22Rv1 (cell line): ENCODE measurements around the gene TRAPPC6A.

Experiments used
- H3K27ac ChIP-seq: fragments of 450-650 bp; 2 replicates; pipeline ENCODE4 v1.5.1; 2017
- ZFX ChIP-seq: fragments of 450-650 bp; IDR thresholded peaks from 2 replicates; pipeline ENCODE4 v1.6.1; 2017; ENCODE audit warnings: antibody characterized with exemption, borderline replicate concordance
- TF ChIP-seq, protein P1 (sequence below): fragments of 450-650 bp; IDR thresholded peaks from 2 replicates; pipeline ENCODE4 v1.5.1; 2017; ENCODE audit warnings: mild to moderate bottlenecking

TRAPPC6A gene

DNA sequence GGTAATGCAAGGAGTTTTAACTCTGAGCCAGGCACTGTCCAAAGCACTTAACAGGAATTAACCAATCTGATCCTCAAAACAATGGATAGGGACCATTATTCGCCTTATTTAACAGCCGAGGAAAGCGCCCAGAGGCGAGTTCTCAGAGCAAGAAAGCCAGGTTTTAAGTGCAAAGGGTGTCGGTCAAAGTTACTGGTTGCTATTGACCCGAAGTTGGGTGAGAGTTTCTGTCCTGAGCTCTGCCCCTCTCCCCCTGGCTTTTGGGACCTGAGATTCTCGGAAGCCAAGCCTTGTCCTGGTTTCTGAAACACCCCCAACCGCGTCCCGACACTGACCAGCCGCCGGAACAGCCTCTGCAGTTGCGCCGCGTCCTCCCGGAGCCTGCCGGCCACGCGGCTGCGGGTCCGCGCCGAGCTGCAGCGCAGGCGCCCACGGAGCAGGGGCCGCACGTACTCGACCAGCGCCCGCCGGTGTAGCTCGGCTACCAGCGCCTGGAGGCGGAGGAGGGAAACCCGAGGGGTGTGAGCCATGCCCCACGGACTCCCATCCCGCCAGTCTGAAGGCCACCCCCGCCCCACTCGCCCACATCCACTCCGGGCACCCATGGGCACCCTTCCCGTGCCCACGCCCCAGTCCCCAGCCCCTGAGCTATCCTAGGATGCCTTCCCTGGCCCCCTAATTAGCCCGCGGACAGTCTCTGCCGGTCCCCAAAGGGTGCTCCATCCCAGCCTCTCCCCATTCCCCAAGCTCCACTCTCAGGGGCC lies 39.3 kb upstream of the TRAPPC6A start:
- H3K27ac ChIP-seq: no peak overlapping the region
- TF ChIP-seq, protein P1, sequence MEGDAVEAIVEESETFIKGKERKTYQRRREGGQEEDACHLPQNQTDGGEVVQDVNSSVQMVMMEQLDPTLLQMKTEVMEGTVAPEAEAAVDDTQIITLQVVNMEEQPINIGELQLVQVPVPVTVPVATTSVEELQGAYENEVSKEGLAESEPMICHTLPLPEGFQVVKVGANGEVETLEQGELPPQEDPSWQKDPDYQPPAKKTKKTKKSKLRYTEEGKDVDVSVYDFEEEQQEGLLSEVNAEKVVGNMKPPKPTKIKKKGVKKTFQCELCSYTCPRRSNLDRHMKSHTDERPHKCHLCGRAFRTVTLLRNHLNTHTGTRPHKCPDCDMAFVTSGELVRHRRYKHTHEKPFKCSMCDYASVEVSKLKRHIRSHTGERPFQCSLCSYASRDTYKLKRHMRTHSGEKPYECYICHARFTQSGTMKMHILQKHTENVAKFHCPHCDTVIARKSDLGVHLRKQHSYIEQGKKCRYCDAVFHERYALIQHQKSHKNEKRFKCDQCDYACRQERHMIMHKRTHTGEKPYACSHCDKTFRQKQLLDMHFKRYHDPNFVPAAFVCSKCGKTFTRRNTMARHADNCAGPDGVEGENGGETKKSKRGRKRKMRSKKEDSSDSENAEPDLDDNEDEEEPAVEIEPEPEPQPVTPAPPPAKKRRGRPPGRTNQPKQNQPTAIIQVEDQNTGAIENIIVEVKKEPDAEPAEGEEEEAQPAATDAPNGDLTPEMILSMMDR: no peak
- TF ChIP-seq ZFX: no peak

DNA sequence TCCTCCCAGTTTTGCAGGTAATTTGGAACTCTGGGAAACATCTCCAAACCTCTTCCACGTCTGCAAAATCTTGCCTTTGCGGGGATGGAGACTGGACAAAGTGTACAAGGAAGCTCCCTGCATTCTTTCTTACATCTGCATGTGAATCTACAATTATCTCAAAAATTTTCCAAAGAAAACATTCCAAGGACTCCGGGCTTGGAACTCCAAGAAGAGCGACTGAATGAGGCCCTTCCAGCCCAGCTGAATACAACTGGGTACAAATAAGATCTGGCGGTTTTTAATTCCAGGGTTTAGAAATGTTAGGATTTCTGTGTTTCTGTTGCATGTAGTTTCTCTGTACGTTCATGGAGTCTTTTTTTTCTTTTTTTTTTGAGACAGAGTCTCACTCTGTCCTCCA lies 38.6 kb upstream of the TRAPPC6A start:
- TF ChIP-seq, protein P1: no peak
- TF ChIP-seq ZFX: no peak

DNA sequence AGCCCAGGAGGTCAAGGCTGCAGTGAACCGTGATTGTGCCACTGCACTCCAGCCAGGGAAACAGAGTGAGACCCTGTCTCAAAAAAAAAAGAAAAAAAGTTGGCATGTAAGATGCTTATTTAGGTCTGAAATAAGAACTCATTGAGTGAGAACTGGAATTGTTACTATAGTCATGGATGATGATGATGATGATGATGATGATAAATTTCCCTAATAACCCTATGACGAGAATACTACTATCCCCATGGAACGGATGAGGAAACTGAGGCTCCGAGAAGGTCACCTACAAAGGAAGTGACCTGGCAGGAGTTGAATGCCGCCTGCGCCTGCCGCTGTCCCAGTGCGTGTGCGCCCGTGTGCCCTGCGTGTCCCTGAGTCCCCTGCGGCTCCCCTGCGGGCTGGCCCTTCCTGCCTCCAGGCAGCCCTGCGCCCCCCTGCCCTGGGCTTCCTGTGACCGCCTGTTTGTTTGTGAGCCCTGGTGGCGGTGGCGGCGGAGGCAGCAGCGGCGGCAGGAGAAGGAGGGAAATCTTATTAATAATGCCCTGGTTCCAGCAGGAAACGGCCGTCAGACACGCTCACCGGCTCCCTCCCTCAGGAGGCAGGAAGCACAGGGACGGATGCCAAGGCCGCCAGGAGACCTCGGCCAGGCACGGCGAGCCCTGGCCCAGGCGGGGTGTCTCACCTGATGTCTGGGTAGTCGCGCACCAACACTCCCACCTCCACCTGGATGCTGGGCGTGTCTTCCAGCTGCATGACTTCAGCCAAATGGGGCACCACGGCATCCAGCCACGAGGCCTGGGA lies 37.6 kb upstream of the TRAPPC6A start:
- H3K27ac ChIP-seq: no peak overlapping the region
- TF ChIP-seq ZFX: no peak
- TF ChIP-seq, protein P1: no peak

More for the DNA sequence above, 38.6 kb upstream of the TRAPPC6A start:
- H3K27ac ChIP-seq: no peak overlapping the region

DNA sequence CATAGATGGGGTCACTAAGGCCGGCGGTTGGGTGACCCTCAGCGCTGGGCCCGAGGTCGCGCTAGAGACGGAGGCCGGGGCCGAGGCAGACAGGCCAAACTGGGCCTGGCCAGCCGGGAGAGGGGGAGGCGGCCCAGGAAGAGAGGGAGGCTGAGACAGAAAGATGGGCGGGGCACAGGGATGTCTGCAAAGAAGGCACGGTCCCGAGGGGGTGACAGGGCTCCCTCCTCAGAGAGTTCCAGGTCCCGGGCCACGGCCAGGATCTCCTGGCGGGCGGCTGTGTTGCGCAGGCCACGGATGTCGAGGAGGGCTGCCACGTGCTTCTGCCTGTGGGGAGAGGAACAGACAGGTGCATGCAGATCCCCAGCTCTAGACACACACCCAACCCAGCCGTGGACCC lies 35.0 kb upstream of the TRAPPC6A start:
- TF ChIP-seq ZFX: no peak
- TF ChIP-seq, protein P1: no peak
- H3K27ac ChIP-seq: no peak overlapping the region

DNA sequence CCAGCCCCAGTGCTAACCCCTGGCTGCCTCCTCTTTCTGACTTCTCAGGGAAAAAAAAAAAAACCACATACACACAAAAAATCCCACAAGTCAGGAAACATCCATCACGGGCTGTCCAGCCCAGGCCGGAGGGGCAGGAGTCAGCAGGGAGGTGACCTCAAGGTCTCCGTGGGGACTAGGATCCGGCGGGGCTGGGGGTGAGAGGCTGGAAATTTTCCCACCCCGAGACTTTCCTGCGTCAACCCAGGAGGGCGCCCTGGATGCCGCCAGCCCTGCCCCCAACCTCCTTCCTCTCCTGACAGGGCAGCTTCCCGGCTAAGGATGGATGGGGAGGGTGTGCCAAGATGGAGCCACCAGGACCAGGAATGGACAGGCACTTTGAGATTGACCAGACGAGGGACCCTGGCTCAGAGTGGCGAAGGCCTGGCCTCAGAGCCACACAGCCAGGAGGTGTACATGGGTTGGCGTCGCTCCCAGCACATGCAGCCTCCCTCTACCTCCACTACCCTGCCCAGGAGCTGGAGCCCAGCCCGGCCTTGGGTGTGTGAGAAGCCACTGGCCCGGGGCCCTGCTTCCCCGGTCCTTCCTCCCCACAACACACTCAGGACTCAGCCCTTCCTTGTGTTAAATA lies 33.8 kb upstream of the TRAPPC6A start:
- no peak overlapping the region for H3K27ac ChIP-seq
- TF ChIP-seq, protein P1: no peak
- TF ChIP-seq ZFX: no peak

DNA sequence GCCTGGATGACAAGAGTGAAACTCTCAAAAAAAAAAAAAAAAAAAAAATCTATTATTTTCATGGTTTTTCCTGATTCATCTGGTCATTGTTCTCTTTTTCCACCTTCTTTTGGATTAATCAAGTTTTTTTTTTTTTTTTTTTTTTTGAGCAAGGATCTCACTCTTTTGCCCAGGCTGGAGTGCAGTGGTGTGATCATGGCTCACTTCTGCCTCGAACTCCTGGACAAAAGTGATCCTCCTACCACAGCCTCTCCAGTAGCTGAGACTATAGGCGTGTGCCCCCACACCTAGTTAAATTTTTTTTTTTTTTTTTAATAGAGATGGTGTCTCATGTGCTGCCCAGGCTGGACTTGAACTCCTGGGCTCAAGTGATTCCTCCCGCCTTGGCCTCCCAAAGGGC lies 28.3 kb upstream of the TRAPPC6A start:
- no peak for TF ChIP-seq ZFX
- TF ChIP-seq, protein P1: no peak
- H3K27ac ChIP-seq: no peak overlapping the region

DNA sequence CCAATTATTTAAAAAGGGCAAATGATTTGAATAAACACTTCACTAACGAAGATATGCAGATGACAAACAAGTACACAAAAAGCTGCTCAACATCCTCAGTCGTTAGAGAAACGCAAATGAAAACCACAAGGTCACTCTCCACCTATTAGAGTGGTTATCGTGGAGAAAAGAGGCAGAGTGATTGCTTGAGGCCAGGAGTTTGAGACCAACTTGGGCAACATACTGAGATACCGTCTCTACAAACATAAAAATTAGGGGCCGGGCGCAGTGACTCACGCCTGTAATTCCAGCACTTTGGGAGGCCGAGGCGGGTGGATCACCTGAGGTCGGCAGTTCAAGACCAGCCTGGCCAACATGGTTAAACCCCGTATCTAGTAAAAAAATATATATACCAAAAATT lies 27.8 kb upstream of the TRAPPC6A start:
- H3K27ac ChIP-seq: no peak overlapping the region

More for the DNA sequence above, 27.8 kb upstream of the TRAPPC6A start:
- TF ChIP-seq, protein P1: no peak
- TF ChIP-seq ZFX: no peak
